H9 (cell line): ENCODE results near the gene DLAT. TPM values are rescaled to one million over a fixed set of nuclear protein-coding genes. Genes with fewer than 3 reads are reported as not detected.

Experiments used
- DNase-seq: peaks from one replicate; pipeline ENCODE4 v3.0.0-alpha.2; 2017
- H2AFZ ChIP-seq: one replicate; pipeline ENCODE4 v1.6.1; 2013; ENCODE audit warnings: mild to moderate bottlenecking, low read length, control low read depth, moderate library complexity
- H2AK5ac ChIP-seq: 2 replicates; pipeline ENCODE4 v1.6.1; 2013; ENCODE audit warnings: low read length, control low read depth, mixed read lengths; ENCODE audit not compliant: insufficient read length
- H2BK120ac ChIP-seq: one replicate; pipeline ENCODE4 v1.6.1; 2013; ENCODE audit warnings: low read depth, mild to moderate bottlenecking, low read length, control low read depth, inconsistent platforms; ENCODE audit not compliant: poor library complexity, severe bottlenecking
- H2BK12ac ChIP-seq: 2 replicates; pipeline ENCODE4 v1.6.1; 2013; ENCODE audit warnings: low read length, control low read depth, mixed read lengths, low read depth; ENCODE audit not compliant: insufficient read length
- H2BK15ac ChIP-seq: 2 replicates; pipeline ENCODE4 v1.6.1; 2013; ENCODE audit warnings: low read depth, low read length, control low read depth
- H2BK20ac ChIP-seq: one replicate; pipeline ENCODE4 v1.6.1; 2013; ENCODE audit warnings: low read depth, mild to moderate bottlenecking, low read length, control low read depth, inconsistent platforms; ENCODE audit not compliant: poor library complexity, severe bottlenecking
- H2BK5ac ChIP-seq: 2 replicates; pipeline ENCODE4 v1.6.1; 2013; ENCODE audit warnings: low read length, control low read depth, mixed read lengths; ENCODE audit not compliant: insufficient read length
- H3K14ac ChIP-seq: 2 replicates; pipeline ENCODE4 v1.6.1; 2013; ENCODE audit warnings: low read length, control low read depth; ENCODE audit not compliant: insufficient read depth
- H3K18ac ChIP-seq: 2 replicates; pipeline ENCODE4 v1.6.1; 2013; ENCODE audit warnings: low read depth, mild to moderate bottlenecking, mixed read lengths, low read length, control low read depth; ENCODE audit not compliant: insufficient read length
- H3K23ac ChIP-seq: 2 replicates; pipeline ENCODE4 v1.6.1; 2013; ENCODE audit warnings: low read length, control low read depth, mixed read lengths, low read depth; ENCODE audit not compliant: insufficient read length
- H3K23me2 ChIP-seq: 2 replicates; pipeline ENCODE4 v1.6.1; 2013; ENCODE audit warnings: low read depth, mild to moderate bottlenecking, mixed read lengths, low read length, control low read depth; ENCODE audit not compliant: insufficient read length, poor library complexity, severe bottlenecking
- H3K27ac ChIP-seq: 2 replicates; pipeline ENCODE4 v1.5.1; 2013; ENCODE audit warnings: low read length, control low read depth, mixed read lengths, low read depth; ENCODE audit not compliant: insufficient read length
- H3K27me3 ChIP-seq: 2 replicates; pipeline ENCODE4 v1.6.1; 2013; ENCODE audit warnings: low read length, control low read depth, inconsistent platforms; ENCODE audit not compliant: insufficient read depth
- H3K4ac ChIP-seq: 2 replicates; pipeline ENCODE4 v1.6.1; 2013; ENCODE audit warnings: low read depth, mild to moderate bottlenecking, control low read depth, inconsistent platforms, low read length, moderate library complexity
- H3K4me1 ChIP-seq: 2 replicates; pipeline ENCODE4 v1.6.1; 2013; ENCODE audit warnings: low read length, control low read depth, inconsistent platforms; ENCODE audit not compliant: insufficient read depth
- H3K4me2 ChIP-seq: 2 replicates; pipeline ENCODE4 v1.6.1; 2013; ENCODE audit warnings: low read length, control low read depth, mixed read lengths; ENCODE audit not compliant: insufficient read length, insufficient read depth
- H3K56ac ChIP-seq: 2 replicates; pipeline ENCODE4 v1.6.1; 2013; ENCODE audit warnings: low read depth, mild to moderate bottlenecking, mixed read lengths, low read length, control low read depth; ENCODE audit not compliant: insufficient read length
- H3K79me1 ChIP-seq: 2 replicates; pipeline ENCODE4 v1.6.1; 2013; ENCODE audit warnings: low read depth, mild to moderate bottlenecking, moderate library complexity, low read length, control low read depth, inconsistent platforms; ENCODE audit not compliant: insufficient read depth, poor library complexity, severe bottlenecking
- H3K79me2 ChIP-seq: 2 replicates; pipeline ENCODE4 v1.6.1; 2013; ENCODE audit warnings: low read length, control low read depth, inconsistent platforms; ENCODE audit not compliant: insufficient read depth
- H3K9ac ChIP-seq: 2 replicates; pipeline ENCODE4 v1.6.1; 2013; ENCODE audit warnings: low read length, control low read depth, mixed read lengths; ENCODE audit not compliant: insufficient read length; ENCODE audit errors: extremely low read depth
- H3K9me3 ChIP-seq: one replicate; pipeline ENCODE4 v1.6.1; 2013; ENCODE audit warnings: low read depth, low read length, inconsistent platforms; ENCODE audit not compliant: control insufficient read depth
- H3T11ph ChIP-seq: one replicate; pipeline ENCODE4 v1.6.1; 2013; ENCODE audit warnings: mild to moderate bottlenecking, low read length, control low read depth, inconsistent platforms
- H4K20me1 ChIP-seq: one replicate; pipeline ENCODE4 v1.6.1; 2013; ENCODE audit not compliant: control insufficient read depth, insufficient read length, insufficient read depth
- H4K5ac ChIP-seq: 2 replicates; pipeline ENCODE4 v1.6.1; 2013; ENCODE audit warnings: low read depth, mild to moderate bottlenecking, mixed read lengths, low read length, control low read depth; ENCODE audit not compliant: insufficient read length
- H4K8ac ChIP-seq: replicated peaks from 2 replicates; pipeline ENCODE4 v1.6.1; 2013; ENCODE audit warnings: low read length, control low read depth, mixed read lengths, low read depth; ENCODE audit not compliant: insufficient read length
- H4K91ac ChIP-seq: 2 replicates; pipeline ENCODE4 v1.6.1; 2013; ENCODE audit warnings: low read depth, mild to moderate bottlenecking, moderate library complexity, mixed read lengths, low read length, control low read depth; ENCODE audit not compliant: insufficient read length
- H3K27ac Mint-ChIP-seq, 3 experiments: 2 replicates in 2 of 3; 3 replicates in 1 of 3; pipeline ENCODE4 v1.8.0; 2020 to 2021; ENCODE audit warnings: mixed read lengths in 3 of 3, mild to moderate bottlenecking in 1 of 3, moderate library complexity in 1 of 3
- H3K27me3 Mint-ChIP-seq: 2 replicates; pipeline ENCODE4 v1.8.0; 2021; ENCODE audit warnings: low read depth, mild to moderate bottlenecking, moderate library complexity, mixed read lengths
- H3K36me3 Mint-ChIP-seq, 3 experiments: 2 replicates in 2 of 3; 3 replicates in 1 of 3; pipeline ENCODE4 v1.8.0; 2020 to 2021; ENCODE audit warnings: low read depth in 3 of 3, mixed read lengths in 3 of 3; ENCODE audit not compliant: insufficient read depth in 1 of 3
- H3K4me1 Mint-ChIP-seq, 2 experiments: 2 replicates each; pipeline ENCODE4 v1.8.0; 2020; ENCODE audit warnings: mixed read lengths in 2 of 2
- H3K4me3 Mint-ChIP-seq, 2 experiments: 2 replicates in 1 of 2; 3 replicates in 1 of 2; pipeline ENCODE4 v1.8.0; 2020 to 2021; ENCODE audit warnings: mild to moderate bottlenecking in 2 of 2, mixed read lengths in 2 of 2, moderate library complexity in 1 of 2
- H3K9me3 Mint-ChIP-seq, 2 experiments: 2 replicates in 1 of 2; 3 replicates in 1 of 2; pipeline ENCODE4 v1.8.0; 2020; ENCODE audit warnings: mild to moderate bottlenecking in 2 of 2, mixed read lengths in 2 of 2, moderate library complexity in 1 of 2
- CTCF ChIP-seq: fragments of 200-600 bp; sonication (generic); conservative IDR thresholded peaks from 3 replicates; pipeline ENCODE4 v1.8.0; 2021; ENCODE audit warnings: antibody characterized with exemption, mild to moderate bottlenecking
- total RNA-seq: library from RNA; stranded (reverse); gene quantifications from 2 replicates; pipeline ENCODE4 v1.2.1, GENCODE V29; 2021

Gene DLAT
- total RNA-seq, 1 experiment from 2014 or later = 58.4 TPM

- H2BK12ac ChIP-seq = no peak overlapping the region
- Mint-ChIP-seq H3K27ac (no peak overlapping the region), H3K4me3 (no peak overlapping the region)
Observed at GRCh38 chr11:112037527-112037926, 12.3 kb downstream of the DLAT start.

More at GRCh38 chr11:112037527-112037926, 12.3 kb downstream of the DLAT start:
- Histone ChIP-seq H3K56ac (no peak overlapping the region), H2BK120ac (no peak overlapping the region), H3K14ac (no peak overlapping the region), H3T11ph (no peak overlapping the region), H4K91ac (no peak overlapping the region), H3K79me1 (no peaks in the 10 kb centered on the region), H2AFZ (no peak overlapping the region), H3K27ac (no peak overlapping the region), H4K5ac (no peak overlapping the region), H3K4me1 (no peaks in the 10 kb centered on the region), H3K9me3 (no peaks in the 10 kb centered on the region), H3K4me2 (no peak overlapping the region), H3K79me2 (no peaks in the 10 kb centered on the region), H3K23ac (no peak overlapping the region), H3K9ac (no peak overlapping the region), H4K8ac (no peak overlapping the region), H3K27me3 (no peaks in the 10 kb centered on the region), H3K23me2 (no peaks in the 10 kb centered on the region), H2BK5ac (no peak overlapping the region), H3K4ac (no peak overlapping the region), H3K18ac (no peak overlapping the region), H2AK5ac (no peak overlapping the region), H4K20me1 (no peaks in the 10 kb centered on the region), H2BK15ac (no peak overlapping the region), H2BK20ac (no peak overlapping the region)
- Mint-ChIP-seq H3K27me3 (no peaks in the 10 kb centered on the region), H3K36me3 (peaks cover 26 to 73% (median 72%) of the 10 kb centered on the region in 3 experiments; a peak in 6 of 7 replicates), H3K4me1 (no peaks in the 10 kb centered on the region), H3K9me3 (no peaks in the 10 kb centered on the region)
- TF ChIP-seq CTCF = no peak
- DNase-seq = no peak
